ENCODE results near the gene CLN3. TPM values are rescaled to one million over a fixed set of nuclear protein-coding genes. Genes with fewer than 3 reads are reported as not detected.
A peak's percentile ranks its signal among the peaks of the same experiment; 100 is the strongest.

Gene CLN3
- total and polyA plus RNA-seq, 2 of the 13 experiments (the other 11 are each of a cell fraction or from before 2014, with no cell fraction given), result 23.4 to 46.8 TPM

- no peak for TF ChIP-seq TCF12 (IDR thresholded peaks at IDR 0.05)
- TF ChIP-seq TCF12 (CRISPR knock-in tag; IDR thresholded peaks at IDR 0.05), result peak; percentile 83
- TF ChIP-seq ZNF230 (CRISPR knock-in tag; IDR thresholded peaks at IDR 0.05), result 0 out of 2 replicates have a peak, but pooled peaks have one; percentile 75
- TF ChIP-seq THAP11 (CRISPR knock-in tag; IDR thresholded peaks at IDR 0.05), result peak; percentile 88
- peak; percentile 84 for TF ChIP-seq ARNTL (CRISPR knock-in tag; IDR thresholded peaks at IDR 0.05)
- no peak for TF ChIP-seq POLR2AphosphoS2 (IDR thresholded peaks at IDR 0.05; ENCODE audit: low read depth, low read length)
- TF ChIP-seq RFX1 (IDR thresholded peaks at IDR 0.05), result no peak
- 0 out of 2 replicates have a peak, but pooled peaks have one; percentile 35 for TF ChIP-seq ETS1 (CRISPR knock-in tag; IDR thresholded peaks at IDR 0.05)
- TF ChIP-seq ZHX2 (IDR thresholded peaks at IDR 0.05; ENCODE audit: low read depth), result peak; percentile 88
- no peak for TF ChIP-seq ZHX2 (CRISPR knock-in tag; IDR thresholded peaks at IDR 0.05; ENCODE audit: borderline replicate concordance)
- TF ChIP-seq KAT2B (IDR thresholded peaks at IDR 0.05; ENCODE audit: borderline replicate concordance, low read depth, low read length), result no peak
- no peak for TF ChIP-seq TOE1 (CRISPR knock-in tag; IDR thresholded peaks at IDR 0.05)
- no peak for TF ChIP-seq ZBED4 (CRISPR knock-in tag; IDR thresholded peaks at IDR 0.05; ENCODE audit: borderline replicate concordance)
- TF ChIP-seq ZNF768 (CRISPR knock-in tag; IDR thresholded peaks at IDR 0.05), result no peak
- no peak for TF ChIP-seq RFX3 (CRISPR knock-in tag; IDR thresholded peaks at IDR 0.05)
- TF ChIP-seq ZNF160 (CRISPR knock-in tag; IDR thresholded peaks at IDR 0.05), result no peak; the same call in 1 of the 2 replicates
- no peak for TF ChIP-seq ZNF740 (CRISPR knock-in tag; IDR thresholded peaks at IDR 0.05)
- TF ChIP-seq MTF2 (CRISPR knock-in tag; IDR thresholded peaks at IDR 0.05; ENCODE audit: borderline replicate concordance), result no peak
- TF ChIP-seq KDM6A (CRISPR knock-in tag; IDR thresholded peaks at IDR 0.05; ENCODE audit: low read depth), result 0 out of 2 replicates have a peak, but pooled peaks have one; percentile 25
- no peak for TF ChIP-seq ZBTB7A (CRISPR knock-in tag; IDR thresholded peaks at IDR 0.05)
Measured at GRCh38 chr16:28491970-28492474, at the start of gene CLN3 (continued).

Data from HepG2 (cell line).